Neural progenitor cell (in vitro differentiated cells): Measurements from ENCODE around the gene VEPH1. TPM values are rescaled to one million over a fixed set of nuclear protein-coding genes. Genes with fewer than 3 reads are reported as not detected.

ENCODE experiments used
- DNase-seq: peaks from one replicate; pipeline ENCODE4 v3.0.0-alpha.2; 2016; ENCODE audit warnings: low spot score
- H2AFZ ChIP-seq: fragments of 200-600 bp; sonication (generic); replicated peaks from 2 replicates; pipeline ENCODE4 v1.6.1; 2016; ENCODE audit warnings: antibody characterized with exemption
- H3F3A ChIP-seq: fragments of 200-600 bp; sonication (generic); 2 replicates; pipeline ENCODE4 v1.6.1; 2016; ENCODE audit warnings: antibody characterized with exemption, low read depth
- H3K27ac ChIP-seq: fragments of 200-600 bp; sonication (generic); 2 replicates; pipeline ENCODE4 v1.5.1; 2016; ENCODE audit warnings: mild to moderate bottlenecking
- H3K27me3 ChIP-seq: fragments of 200-600 bp; sonication (generic); 2 replicates; pipeline ENCODE4 v1.6.1; 2016; ENCODE audit warnings: mild to moderate bottlenecking, moderate library complexity
- H3K36me3 ChIP-seq: fragments of 200-600 bp; sonication (generic); 2 replicates; pipeline ENCODE4 v1.5.1; 2016
- H3K4me1 ChIP-seq: fragments of 200-600 bp; sonication (generic); 2 replicates; pipeline ENCODE4 v1.6.1; 2016; ENCODE audit warnings: mixed run types
- H3K4me2 ChIP-seq: fragments of 200-600 bp; sonication (generic); 2 replicates; pipeline ENCODE4 v1.6.1; 2016
- H3K4me3 ChIP-seq: fragments of 200-600 bp; sonication (generic); 2 replicates; pipeline ENCODE4 v1.5.1; 2016
- H3K79me2 ChIP-seq: fragments of 200-600 bp; sonication (generic); 2 replicates; pipeline ENCODE4 v1.6.1; 2016; ENCODE audit warnings: low read depth
- H3K9ac ChIP-seq: fragments of 200-600 bp; sonication (generic); 2 replicates; pipeline ENCODE4 v1.6.1; 2016
- H3K9me3 ChIP-seq: fragments of 200-600 bp; sonication (generic); 2 replicates; pipeline ENCODE4 v1.5.1; 2016; ENCODE audit warnings: low read depth
- H4K20me1 ChIP-seq: fragments of 200-600 bp; sonication (generic); 2 replicates; pipeline ENCODE4 v1.6.1; 2016; ENCODE audit warnings: low read depth
- H3K27ac Mint-ChIP-seq: 3 replicates; pipeline ENCODE4 v1.8.0; 2021; ENCODE audit warnings: mixed read lengths
- H3K27me3 Mint-ChIP-seq: 2 replicates; pipeline ENCODE4 v1.8.0; 2022; ENCODE audit warnings: low read depth, mild to moderate bottlenecking, inconsistent platforms, moderate library complexity, mixed read lengths; ENCODE audit not compliant: insufficient read depth
- H3K36me3 Mint-ChIP-seq: 3 replicates; pipeline ENCODE4 v1.8.0; 2021; ENCODE audit warnings: mixed read lengths
- H3K4me1 Mint-ChIP-seq: 3 replicates; pipeline ENCODE4 v1.8.0; 2021; ENCODE audit warnings: mixed read lengths
- H3K4me3 Mint-ChIP-seq: 3 replicates; pipeline ENCODE4 v1.8.0; 2021; ENCODE audit warnings: mild to moderate bottlenecking, moderate library complexity, mixed read lengths
- H3K9me3 Mint-ChIP-seq: 3 replicates; pipeline ENCODE4 v1.8.0; 2020; ENCODE audit warnings: mixed read lengths
- EZH2 ChIP-seq: fragments of 200-600 bp; sonication (generic); IDR thresholded peaks from 2 replicates; pipeline ENCODE4 v1.6.1; 2017; ENCODE audit warnings: antibody characterized with exemption, mild to moderate bottlenecking, moderate library complexity
- EZH2phosphoT487 ChIP-seq: fragments of 200-600 bp; sonication (generic); IDR thresholded peaks from 2 replicates; pipeline ENCODE4 v1.6.1; 2017; ENCODE audit warnings: antibody characterized with exemption
- total RNA-seq: library from RNA; depleted of rRNA; stranded (reverse); fragments of >200 nt; gene quantifications from 2 replicates; pipeline ENCODE4 v1.2.3, GENCODE V29; 2015; ENCODE audit warnings: low replicate concordance
- TF ChIP-seq, protein P1 (sequence below): fragments of 200-600 bp; sonication (generic); IDR thresholded peaks from 2 replicates; pipeline ENCODE4 v1.5.1; 2017; ENCODE audit warnings: antibody characterized with exemption, mild to moderate bottlenecking

VEPH1 gene
- total RNA-seq, 1 donor from 2014 or later = not detected

DNA sequence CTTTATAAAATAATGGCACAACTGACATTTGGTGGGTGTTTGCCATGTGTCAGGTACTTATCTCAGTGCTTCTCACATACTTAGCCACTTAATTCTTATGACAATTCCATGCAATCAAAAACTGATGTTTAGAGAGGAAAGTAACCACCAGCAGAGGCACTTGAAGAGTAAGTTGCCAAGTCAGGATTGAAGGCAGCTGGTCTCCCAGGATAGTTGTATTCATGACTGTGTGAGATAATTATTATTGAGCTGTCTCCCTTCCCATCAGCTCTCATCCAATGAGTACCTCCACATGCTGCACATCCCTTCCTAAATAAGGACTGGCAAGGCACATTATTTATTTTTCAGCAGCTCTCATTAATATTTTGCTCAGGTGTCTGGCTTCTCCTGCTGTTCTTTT lies 4.8 kb downstream of the VEPH1 start:
- H3K4me2 ChIP-seq = no peak overlapping the region
- H3K4me3 Mint-ChIP-seq = no peak overlapping the region

GRCh38 chr3:157495846-157496245 lies 7.4 kb downstream of the VEPH1 start:
- Histone ChIP-seq H2AFZ (no peak overlapping the region), H3K4me1 (peaks cover 12% of the 10 kb centered on the region), H3K36me3 (no peaks in the 10 kb centered on the region), H3K9me3 (no peaks in the 10 kb centered on the region), H3K4me3 (no peak overlapping the region), H3K27me3 (peaks cover 21% of the 10 kb centered on the region), H3K79me2 (no peaks in the 10 kb centered on the region), H3K4me2 (no peak overlapping the region), H3K27ac (no peak overlapping the region), H4K20me1 (no peaks in the 10 kb centered on the region), H3F3A (peaks cover 10% of the 10 kb centered on the region), H3K9ac (no peak overlapping the region)
- Mint-ChIP-seq H3K36me3 (peaks cover 29% of the 10 kb centered on the region), H3K4me3 (no peak overlapping the region), H3K4me1 (peaks cover 56% of the 10 kb centered on the region), H3K27ac (no peak overlapping the region), H3K27me3 (peaks cover 2% of the 10 kb centered on the region), H3K9me3 (no peaks in the 10 kb centered on the region)
- DNase-seq = no peak
- TF ChIP-seq EZH2phosphoT487 (no peak), EZH2 (no peak)
- TF ChIP-seq, protein P1, sequence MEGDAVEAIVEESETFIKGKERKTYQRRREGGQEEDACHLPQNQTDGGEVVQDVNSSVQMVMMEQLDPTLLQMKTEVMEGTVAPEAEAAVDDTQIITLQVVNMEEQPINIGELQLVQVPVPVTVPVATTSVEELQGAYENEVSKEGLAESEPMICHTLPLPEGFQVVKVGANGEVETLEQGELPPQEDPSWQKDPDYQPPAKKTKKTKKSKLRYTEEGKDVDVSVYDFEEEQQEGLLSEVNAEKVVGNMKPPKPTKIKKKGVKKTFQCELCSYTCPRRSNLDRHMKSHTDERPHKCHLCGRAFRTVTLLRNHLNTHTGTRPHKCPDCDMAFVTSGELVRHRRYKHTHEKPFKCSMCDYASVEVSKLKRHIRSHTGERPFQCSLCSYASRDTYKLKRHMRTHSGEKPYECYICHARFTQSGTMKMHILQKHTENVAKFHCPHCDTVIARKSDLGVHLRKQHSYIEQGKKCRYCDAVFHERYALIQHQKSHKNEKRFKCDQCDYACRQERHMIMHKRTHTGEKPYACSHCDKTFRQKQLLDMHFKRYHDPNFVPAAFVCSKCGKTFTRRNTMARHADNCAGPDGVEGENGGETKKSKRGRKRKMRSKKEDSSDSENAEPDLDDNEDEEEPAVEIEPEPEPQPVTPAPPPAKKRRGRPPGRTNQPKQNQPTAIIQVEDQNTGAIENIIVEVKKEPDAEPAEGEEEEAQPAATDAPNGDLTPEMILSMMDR = no peak

More for the DNA sequence above, 4.8 kb downstream of the VEPH1 start:
- H3K4me3 ChIP-seq = no peak overlapping the region
- H3K4me1 Mint-ChIP-seq = peaks cover 63% of the 10 kb centered on the region
- no peak for DNase-seq
- no peaks in the 10 kb centered on the region for H3K36me3 ChIP-seq
- H3K4me1 ChIP-seq = peaks cover 35% of the 10 kb centered on the region
- peaks cover 21% of the 10 kb centered on the region for H3K27me3 ChIP-seq
- no peaks in the 10 kb centered on the region for H3K9me3 Mint-ChIP-seq
- no peak overlapping the region for H2AFZ ChIP-seq
- H4K20me1 ChIP-seq = peaks cover 3% of the 10 kb centered on the region
- H3K9me3 ChIP-seq = no peaks in the 10 kb centered on the region
- no peaks in the 10 kb centered on the region for H3K79me2 ChIP-seq
- no peak overlapping the region for H3K9ac ChIP-seq
- peaks cover 30% of the 10 kb centered on the region for H3F3A ChIP-seq
- H3K27ac Mint-ChIP-seq = no peak overlapping the region
- TF ChIP-seq, protein P1 = no peak
- TF ChIP-seq EZH2 (no peak), EZH2phosphoT487 (no peak)
- no peak overlapping the region for H3K27ac ChIP-seq
- H3K36me3 Mint-ChIP-seq = peaks cover 12% of the 10 kb centered on the region
- H3K27me3 Mint-ChIP-seq = no peaks in the 10 kb centered on the region

GRCh38 chr3:157494581-157495281 lies 8.5 kb downstream of the VEPH1 start:
- H3K36me3 ChIP-seq = no peaks in the 10 kb centered on the region
- H3K27me3 Mint-ChIP-seq = peaks cover 2% of the 10 kb centered on the region
- no peaks in the 10 kb centered on the region for H3K9me3 Mint-ChIP-seq
- DNase-seq = no peak
- H3F3A ChIP-seq = peaks cover 3% of the 10 kb centered on the region
- no peak overlapping the region for H3K4me2 ChIP-seq
- peaks cover 29% of the 10 kb centered on the region for H3K36me3 Mint-ChIP-seq
- TF ChIP-seq, protein P1 = no peak
- TF ChIP-seq EZH2 (no peak), EZH2phosphoT487 (no peak)
- H2AFZ ChIP-seq = no peak overlapping the region
- no peak overlapping the region for H3K27ac ChIP-seq
- no peak overlapping the region for H3K4me3 ChIP-seq
- no peaks in the 10 kb centered on the region for H3K79me2 ChIP-seq
- H3K9ac ChIP-seq = no peak overlapping the region
- no peaks in the 10 kb centered on the region for H3K9me3 ChIP-seq
- H3K4me1 Mint-ChIP-seq = peaks cover 45% of the 10 kb centered on the region
- H3K27ac Mint-ChIP-seq = peak overlapping the region; percentile 24
- peaks cover 17% of the 10 kb centered on the region for H3K27me3 ChIP-seq
- no peak overlapping the region for H3K4me3 Mint-ChIP-seq
- H4K20me1 ChIP-seq = no peaks in the 10 kb centered on the region
- peaks cover 8% of the 10 kb centered on the region for H3K4me1 ChIP-seq
